Stimulated activated CD8-positive, alpha-beta memory T cell treated with anti-CD3 and anti-CD28 coated beads, Interleukin-2, amount 100 ng/mL, for 48 hours (primary cell): Measurements from ENCODE around the gene GPRIN1.
"Not testable (repeated sequence)": the region's sequence is repeated elsewhere in the genome, so short reads cannot be mapped to it uniquely, and the experiment has no call there.

Source experiments
- DNase-seq, 2 donors: peaks; one replicate each; pipeline ENCODE4 v3.0.0-alpha.2; 2020; ENCODE audit warnings: low read depth in 2 of 2

GPRIN1 gene

GRCh38 chr5:176597417-176598389, 12.3 kb downstream of the GPRIN1 start:
- no peak for DNase-seq

DNA sequence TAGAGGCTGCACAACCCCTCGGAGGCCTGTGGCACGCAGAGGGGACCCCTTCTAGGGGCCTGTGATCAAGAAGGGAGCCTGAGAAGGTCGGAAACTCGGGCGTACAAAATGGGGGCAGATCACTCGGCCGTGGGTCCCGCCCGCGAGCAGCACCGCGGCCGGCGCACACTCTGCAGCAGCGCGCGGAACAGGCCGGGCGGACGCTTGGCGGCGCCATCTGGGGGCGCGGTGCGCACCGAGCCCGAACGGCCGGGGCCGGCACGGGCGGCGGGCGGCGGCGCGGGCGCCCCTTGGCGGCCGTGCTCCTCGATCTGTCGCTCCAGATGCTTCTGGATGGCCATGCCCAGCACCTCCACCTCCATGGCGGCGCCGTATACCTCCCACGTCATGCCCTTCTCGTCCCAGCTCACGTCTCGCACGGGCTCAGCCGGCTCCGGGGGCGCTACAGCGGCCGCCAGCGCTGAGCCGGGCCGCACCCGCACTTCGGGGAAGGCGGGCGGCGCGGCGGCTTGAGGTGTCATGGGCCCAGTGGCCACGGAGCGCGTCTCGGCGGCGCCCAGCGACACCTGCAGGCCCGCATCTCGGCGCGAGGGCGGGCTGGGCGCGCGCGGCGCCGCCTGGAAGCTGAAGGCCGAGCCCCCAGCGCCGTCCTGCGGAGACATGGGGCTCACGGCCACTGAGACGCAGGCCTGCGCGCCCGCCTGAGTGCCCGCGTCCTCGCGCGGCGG, 13.1 kb downstream of the GPRIN1 start:
- peak; percentile 48 to 53 for DNase-seq

DNA sequence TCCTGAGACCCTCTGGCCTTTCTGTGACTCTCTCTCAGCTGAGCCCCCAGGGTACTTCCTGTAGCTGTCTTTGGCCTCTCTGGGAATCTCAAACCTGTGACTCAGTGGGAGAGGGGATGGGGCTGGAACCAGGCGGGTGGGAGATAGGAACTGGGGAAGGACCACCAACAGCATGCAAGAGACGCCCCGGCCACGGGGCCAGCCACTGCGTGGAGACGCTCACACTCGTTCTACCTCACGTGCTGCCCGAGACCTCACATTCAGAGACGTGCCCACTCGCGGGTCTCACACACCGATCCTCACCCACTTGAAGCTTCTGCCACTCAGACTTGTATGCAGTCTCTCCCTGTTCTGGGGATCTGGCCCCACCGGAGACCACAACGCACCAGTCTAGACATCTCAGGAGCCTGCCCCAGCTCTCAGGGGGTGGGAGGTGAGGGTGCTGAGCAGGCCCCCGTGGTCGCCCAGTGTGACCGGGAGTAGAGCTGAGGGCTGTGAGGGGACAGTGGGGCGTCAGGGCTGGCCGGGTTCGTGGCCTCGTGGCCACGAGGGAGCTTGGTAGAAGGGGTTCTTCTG, 13.8 kb downstream of the GPRIN1 start:
- no peak for DNase-seq

GRCh38 chr5:176595386-176595943, 14.5 kb downstream of the GPRIN1 start:
- no peak for DNase-seq

- no peak for DNase-seq
These were observed 15.4 kb downstream of the GPRIN1 start for GRCh38 chr5:176594554-176594953.

DNA sequence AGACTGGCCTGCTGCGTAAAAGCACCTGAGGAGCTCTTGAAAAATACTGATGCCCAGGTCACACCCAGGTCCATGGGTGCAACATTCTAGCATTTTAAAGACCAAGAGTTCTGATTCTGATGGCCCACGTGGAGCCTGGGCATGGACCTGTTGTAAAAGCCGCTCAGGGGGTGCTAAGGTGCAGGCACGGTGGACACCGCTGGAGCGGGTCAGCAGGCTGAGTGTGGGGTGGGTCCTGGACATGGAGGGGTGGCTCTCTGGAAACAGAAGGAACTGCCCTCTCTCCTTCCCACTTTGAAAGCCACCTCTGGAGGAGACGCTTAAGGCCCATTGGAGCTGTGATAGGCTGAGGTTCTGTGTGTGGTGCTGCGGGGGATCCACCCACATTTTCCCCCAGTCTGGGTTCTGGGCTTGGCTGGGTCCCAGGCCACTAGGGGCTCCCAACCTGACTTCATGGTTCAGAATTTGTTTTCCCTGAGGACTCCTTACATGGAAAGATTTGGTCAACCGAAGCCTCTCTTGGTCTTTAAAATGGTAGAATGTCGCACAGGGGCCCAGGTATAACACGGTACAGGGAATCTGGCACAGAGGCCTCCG, 16.6 kb downstream of the GPRIN1 start:
- DNase-seq: no peak

DNA sequence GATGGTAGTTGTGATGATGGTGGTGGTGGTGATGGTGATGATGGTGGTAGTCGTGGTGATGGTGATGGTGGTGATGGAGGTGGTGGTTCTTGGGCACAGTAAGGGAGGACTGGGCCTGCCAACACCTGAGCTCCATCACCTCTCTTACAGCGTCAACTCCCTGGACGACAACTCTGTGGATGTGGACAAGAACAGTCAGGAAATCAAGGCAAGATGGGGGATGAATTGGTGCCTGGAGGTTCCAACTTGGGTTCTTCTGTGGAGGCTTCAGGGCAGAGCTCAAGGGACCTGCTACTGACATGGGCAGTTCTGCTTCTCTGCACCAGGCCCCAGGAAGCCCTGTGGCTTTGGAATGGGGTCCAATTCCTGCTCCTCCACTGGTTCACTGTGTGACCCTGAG, 17.4 kb downstream of the GPRIN1 start:
- DNase-seq: no peak

DNA sequence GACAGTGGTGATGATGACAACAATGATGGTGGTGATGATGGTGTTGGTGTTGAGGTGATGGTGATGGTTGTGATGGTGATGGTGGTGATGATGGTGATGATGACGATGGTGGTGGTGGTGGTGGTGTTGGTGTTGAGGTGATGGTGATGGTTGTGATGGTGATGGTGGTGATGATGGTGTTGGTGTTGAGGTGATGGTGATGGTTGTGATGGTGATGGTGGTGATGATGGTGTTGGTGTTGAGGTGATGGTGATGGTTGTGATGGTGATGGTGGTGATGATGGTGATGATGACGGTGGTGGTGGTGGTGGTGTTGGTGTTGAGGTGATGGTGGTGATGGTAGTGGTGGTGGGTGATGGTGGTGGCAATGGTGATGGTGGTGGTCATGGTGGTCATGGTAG, 18.3 kb downstream of the GPRIN1 start:
- not testable (repeated sequence) for DNase-seq

DNA sequence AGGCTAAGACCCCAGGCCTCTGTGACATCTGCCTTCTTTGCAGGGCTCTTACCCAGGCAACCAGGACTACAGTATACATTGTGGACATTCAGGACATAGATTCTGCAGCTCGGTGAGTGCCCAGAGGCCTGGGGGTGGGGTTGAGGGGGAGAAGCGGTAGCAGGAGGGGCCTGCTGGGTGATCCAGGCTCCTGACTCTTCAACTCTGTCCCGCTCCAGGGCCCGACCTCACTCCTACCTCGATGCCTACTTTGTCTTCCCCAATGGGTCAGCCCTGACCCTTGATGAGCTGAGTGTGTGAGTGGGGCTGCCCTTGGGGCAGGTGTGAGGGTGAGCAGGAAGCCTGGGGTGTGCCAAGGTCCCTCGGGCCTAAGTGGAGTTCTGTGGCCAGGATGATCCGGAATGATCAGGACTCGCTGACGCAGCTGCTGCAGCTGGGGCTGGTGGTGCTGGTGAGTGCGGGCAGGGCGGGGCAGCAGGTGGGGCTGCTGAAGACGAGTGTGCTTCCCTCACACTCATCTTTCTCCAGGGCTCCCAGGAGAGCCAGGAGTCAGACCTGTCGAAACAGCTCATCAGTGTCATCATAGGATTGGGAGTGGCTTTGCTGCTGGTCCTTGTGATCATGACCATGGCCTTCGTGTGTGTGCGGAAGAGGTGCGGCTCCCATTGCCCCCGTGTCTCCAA, 19.8 kb downstream of the GPRIN1 start:
- DNase-seq: no peak

GRCh38 chr5:176589039-176589769, 20.8 kb downstream of the GPRIN1 start:
- no peak for DNase-seq

DNA sequence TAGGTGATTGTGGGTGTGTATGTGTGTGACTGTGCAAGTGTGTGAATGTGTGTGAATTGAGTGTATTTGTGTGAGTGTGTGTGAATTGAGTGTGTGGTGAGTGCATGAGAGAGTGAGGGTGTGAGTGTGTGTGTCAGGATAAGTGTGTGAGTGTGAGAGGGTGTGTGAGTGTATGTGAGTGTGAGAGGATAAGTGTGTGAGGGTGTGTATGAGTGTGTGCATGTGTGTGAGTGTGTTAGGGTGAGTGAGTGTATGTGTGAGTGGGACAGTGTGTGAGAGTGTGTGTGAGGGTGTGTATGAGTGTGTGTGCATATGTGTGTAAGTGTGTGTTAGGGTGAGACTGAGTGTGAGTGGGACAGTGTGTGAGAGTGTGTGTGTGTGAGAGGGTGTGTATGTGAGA, 21.7 kb downstream of the GPRIN1 start:
- DNase-seq: no peak

GRCh38 chr5:176587398-176587797, 22.6 kb downstream of the GPRIN1 start:
- no peak for DNase-seq

GRCh38 chr5:176583076-176583475, 26.9 kb downstream of the GPRIN1 start:
- no peak for DNase-seq

DNA sequence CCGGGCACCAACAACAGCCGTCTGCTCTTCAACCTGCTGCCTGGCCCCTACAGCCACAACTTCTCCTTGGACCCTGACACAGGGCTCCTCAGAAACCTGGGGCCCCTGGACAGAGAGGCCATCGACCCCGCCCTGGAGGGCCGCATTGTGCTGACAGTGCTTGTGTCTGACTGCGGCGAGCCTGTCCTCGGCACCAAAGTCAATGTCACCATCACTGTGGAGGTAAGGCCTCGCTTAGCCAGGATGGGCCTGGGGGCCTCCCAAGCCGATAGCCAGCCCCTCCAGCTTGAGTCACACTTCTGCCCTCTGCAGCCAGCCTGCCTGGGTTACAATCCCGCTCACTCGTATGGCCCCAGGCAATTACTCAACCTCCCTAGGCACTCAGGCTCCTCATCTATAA, 28.6 kb downstream of the GPRIN1 start:
- DNase-seq: no peak

GRCh38 chr5:176579323-176579722, 30.6 kb downstream of the GPRIN1 start:
- DNase-seq: no peak

DNA sequence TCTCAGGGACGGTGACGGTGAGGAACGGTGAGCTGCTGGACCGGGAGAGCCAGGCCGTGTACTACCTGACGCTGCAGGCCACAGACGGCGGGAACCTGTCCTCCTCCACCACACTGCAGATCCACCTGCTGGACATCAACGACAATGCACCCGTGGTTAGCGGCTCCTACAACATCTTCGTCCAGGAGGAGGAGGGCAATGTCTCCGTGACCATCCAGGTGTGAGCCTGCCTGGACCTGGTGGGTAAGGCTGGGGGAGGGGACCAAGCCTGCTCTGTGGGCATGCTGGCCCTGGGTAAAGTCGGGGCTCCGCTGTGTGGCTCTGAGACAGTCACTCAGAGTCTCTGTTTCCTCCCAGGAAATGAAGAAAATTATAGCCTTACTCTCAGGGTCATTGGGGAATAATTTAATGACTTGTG, 31.6 kb downstream of the GPRIN1 start:
- DNase-seq: peak in 1 of 2 donors; percentile 8

- no peak for DNase-seq
These were observed 32.4 kb downstream of the GPRIN1 start for GRCh38 chr5:176577312-176578176.

DNA sequence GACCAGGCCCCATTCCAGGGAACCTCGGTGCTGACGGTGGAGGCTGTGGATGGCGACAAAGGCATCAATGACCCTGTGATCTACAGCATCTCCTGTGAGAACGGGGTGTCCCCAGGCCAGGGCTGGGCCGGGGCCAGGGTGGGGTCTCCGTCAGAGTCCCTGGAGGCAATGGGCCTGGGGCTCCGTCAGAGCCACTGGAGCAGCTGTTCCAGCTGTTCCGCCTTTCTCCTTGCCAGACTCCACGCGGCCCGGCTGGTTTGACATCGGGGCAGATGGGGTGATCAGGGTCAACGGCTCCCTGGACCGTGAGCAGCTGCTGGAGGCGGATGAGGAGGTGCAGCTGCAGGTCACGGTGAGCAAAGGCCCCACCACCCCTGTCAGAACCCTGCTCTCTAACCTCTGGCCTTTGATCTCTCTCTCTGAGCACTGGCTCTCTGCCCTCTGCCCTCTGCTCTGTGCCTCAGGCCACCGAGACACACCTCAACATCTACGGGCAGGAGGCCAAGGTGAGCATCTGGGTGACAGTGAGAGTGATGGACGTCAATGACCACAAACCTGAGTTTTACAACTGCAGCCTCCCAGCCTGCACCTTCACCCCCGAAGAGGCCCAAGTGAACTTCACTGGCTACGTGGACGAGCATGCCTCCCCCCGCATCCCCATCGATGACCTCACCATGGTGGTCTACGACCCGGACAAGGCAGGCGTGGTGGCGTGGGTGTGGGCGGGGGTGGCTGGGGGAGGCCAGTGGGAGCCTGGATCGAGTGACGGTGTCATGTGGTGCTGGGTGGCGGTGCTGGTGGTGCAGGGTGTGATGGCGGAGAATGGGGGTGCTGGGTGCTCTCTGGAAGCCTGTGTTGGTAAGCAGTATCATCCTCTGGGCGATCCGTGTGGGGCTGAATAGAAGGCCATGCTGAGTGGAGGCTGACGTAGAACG, 34.2 kb downstream of the GPRIN1 start:
- DNase-seq: no peak
